Suprapubic skin (tissue), 4 donors: ENCODE results near the gene SH2D6.

Experiments
- POLR2A ChIP-seq, 2 donors: fragments of 450-650 bp; IDR thresholded peaks; one replicate each; pipeline ENCODE4 v1.6.1; 2017; ENCODE audit warnings: antibody characterized with exemption in 2 of 2, mild to moderate bottlenecking in 2 of 2, moderate library complexity in 2 of 2
- POLR2AphosphoS5 ChIP-seq, 3 donors: sonication (generic); formaldehyde crosslinking; IDR thresholded peaks; one replicate each; pipeline ENCODE4 v1.6.1; 2017; ENCODE audit warnings: antibody characterized with exemption in 3 of 3
- TF ChIP-seq, protein P1 (sequence below), 2 donors: fragments of 200-600 bp in 1 of 2; fragments of 450-650 bp in 1 of 2; sonication (generic) in 1 of 2; IDR thresholded peaks; one replicate each; pipeline ENCODE4 v1.5.1; 2016 to 2019; ENCODE audit warnings: antibody characterized with exemption in 2 of 2, mild to moderate bottlenecking in 1 of 2, moderate library complexity in 1 of 2

DNA sequence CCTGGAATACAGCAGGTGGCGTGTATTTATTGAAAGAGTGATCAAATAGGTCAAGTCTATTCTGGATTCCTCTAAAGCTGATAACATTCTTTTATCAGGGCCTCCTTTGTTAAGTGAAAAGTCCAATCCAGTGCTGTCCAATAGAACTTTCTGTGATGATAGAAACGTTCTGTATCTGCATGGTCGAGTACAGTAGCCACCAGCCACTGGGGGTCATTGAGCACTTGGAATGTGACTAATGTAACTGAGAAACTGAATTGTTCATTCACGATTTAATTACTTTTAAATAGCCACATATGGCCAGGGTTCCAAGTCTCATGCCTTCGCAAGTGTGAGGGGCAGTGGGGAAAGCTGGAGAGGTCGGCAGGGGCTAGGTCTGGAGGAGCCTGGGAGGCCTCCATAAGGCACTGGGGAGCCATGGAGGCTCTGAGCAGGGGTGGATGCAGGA is 20.5 kb downstream of the SH2D6 start:
- TF ChIP-seq, protein P1, sequence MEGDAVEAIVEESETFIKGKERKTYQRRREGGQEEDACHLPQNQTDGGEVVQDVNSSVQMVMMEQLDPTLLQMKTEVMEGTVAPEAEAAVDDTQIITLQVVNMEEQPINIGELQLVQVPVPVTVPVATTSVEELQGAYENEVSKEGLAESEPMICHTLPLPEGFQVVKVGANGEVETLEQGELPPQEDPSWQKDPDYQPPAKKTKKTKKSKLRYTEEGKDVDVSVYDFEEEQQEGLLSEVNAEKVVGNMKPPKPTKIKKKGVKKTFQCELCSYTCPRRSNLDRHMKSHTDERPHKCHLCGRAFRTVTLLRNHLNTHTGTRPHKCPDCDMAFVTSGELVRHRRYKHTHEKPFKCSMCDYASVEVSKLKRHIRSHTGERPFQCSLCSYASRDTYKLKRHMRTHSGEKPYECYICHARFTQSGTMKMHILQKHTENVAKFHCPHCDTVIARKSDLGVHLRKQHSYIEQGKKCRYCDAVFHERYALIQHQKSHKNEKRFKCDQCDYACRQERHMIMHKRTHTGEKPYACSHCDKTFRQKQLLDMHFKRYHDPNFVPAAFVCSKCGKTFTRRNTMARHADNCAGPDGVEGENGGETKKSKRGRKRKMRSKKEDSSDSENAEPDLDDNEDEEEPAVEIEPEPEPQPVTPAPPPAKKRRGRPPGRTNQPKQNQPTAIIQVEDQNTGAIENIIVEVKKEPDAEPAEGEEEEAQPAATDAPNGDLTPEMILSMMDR (IDR thresholded peaks at IDR 0.05): no peak
- TF ChIP-seq POLR2A (IDR thresholded peaks at IDR 0.05) (no peak), POLR2AphosphoS5 (IDR thresholded peaks at IDR 0.05) (no peak)
